A673 (cell line): ENCODE measurements around the gene CNNM4. TPM values are rescaled to one million over a fixed set of nuclear protein-coding genes. Genes with fewer than 3 reads are reported as not detected.

Experiments
- BruUV-seq: library from RNA; stranded (reverse); fragments of 400-500 nt; replicated peaks from 2 replicates; lab custom pipeline; 2021; lab: Mats Ljungman, UMichigan
- CTCF ChIA-PET: fragments of 300-600 bp; sonication (Branson Sonifier 250); formaldehyde crosslinking; loops from one replicate; lab custom pipeline; 2022; ENCODE audit warnings: antibody characterized with exemption; lab: Charles Lee
- POLR2A ChIA-PET: fragments of 300-600 bp; sonication (Branson Sonifier 250); formaldehyde crosslinking; loops from one replicate; lab custom pipeline; 2022; ENCODE audit warnings: antibody characterized with exemption; ENCODE audit not compliant: low non-redundant PET; lab: Charles Lee
- DNase-seq: peaks from one replicate; pipeline ENCODE4 v3.0.0-alpha.2; 2015; ENCODE audit warnings: low spot score
- H3K27ac ChIP-seq: fragments of 200-600 bp; sonication (generic); 2 replicates; pipeline ENCODE4 v1.5.1; 2016; ENCODE audit warnings: mixed run types, low read depth, mild to moderate bottlenecking, mixed read lengths, antibody characterized with exemption, low read length; ENCODE audit not compliant: poor library complexity, severe bottlenecking
- H3K27me3 ChIP-seq: fragments of 200-600 bp; sonication (generic); replicated peaks from 2 replicates; pipeline ENCODE4 v1.6.1; 2017; ENCODE audit warnings: mixed run types, low read depth, mild to moderate bottlenecking, mixed read lengths, antibody characterized with exemption, low read length; ENCODE audit not compliant: insufficient read depth, poor library complexity
- H3K36me3 ChIP-seq: fragments of 200-600 bp; sonication (generic); 2 replicates; pipeline ENCODE4 v1.6.1; 2016; ENCODE audit warnings: mixed run types, mild to moderate bottlenecking, mixed read lengths, antibody characterized with exemption, low read length; ENCODE audit not compliant: insufficient read depth, poor library complexity, severe bottlenecking
- H3K4me1 ChIP-seq: fragments of 200-600 bp; sonication (generic); 2 replicates; pipeline ENCODE4 v1.6.1; 2017; ENCODE audit warnings: mixed run types, mild to moderate bottlenecking, mixed read lengths, antibody characterized with exemption, low read length; ENCODE audit not compliant: insufficient read depth, poor library complexity, severe bottlenecking
- H3K4me3 ChIP-seq: fragments of 200-600 bp; sonication (generic); 2 replicates; pipeline ENCODE4 v1.5.1; 2016; ENCODE audit warnings: low read depth, mixed run types, mild to moderate bottlenecking, mixed read lengths, low read length; ENCODE audit not compliant: poor library complexity, severe bottlenecking
- H3K9me3 ChIP-seq: fragments of 200-600 bp; sonication (generic); 2 replicates; pipeline ENCODE4 v1.6.1; 2016; ENCODE audit warnings: mixed run types, low read depth, mild to moderate bottlenecking, mixed read lengths, antibody characterized with exemption, low read length; ENCODE audit not compliant: poor library complexity, severe bottlenecking
- EZH2 ChIP-seq: fragments of 200-600 bp; sonication (generic); IDR thresholded peaks from 2 replicates; pipeline ENCODE4 v1.6.1; 2017; ENCODE audit warnings: borderline replicate concordance, low read depth, mild to moderate bottlenecking, mixed read lengths, antibody characterized with exemption, low read length; ENCODE audit not compliant: poor library complexity, severe bottlenecking
- intact Hi-C: fragments of 100-400 bp; cut with micrococcal nuclease; formaldehyde crosslinking; loops from one replicate; pipeline ENCODE4 v1.10.0; 2022; ENCODE audit not compliant: unreplicated experiment
- total RNA-seq: library from RNA; stranded (reverse); gene quantifications from 2 replicates; pipeline ENCODE4 v1.2.3, GENCODE V29; 2021
- TF ChIP-seq, protein P1 (sequence below): fragments of 300-800, 200-600 bp; sonication (generic); conservative IDR thresholded peaks from 2 replicates; pipeline ENCODE4 v1.5.1; 2017; ENCODE audit warnings: low read depth, mild to moderate bottlenecking, antibody characterized with exemption, low read length, moderate library complexity, mixed read lengths

The CNNM4 gene
- total RNA-seq, 1 experiment from 2014 or later, result 16.3 TPM

DNA sequence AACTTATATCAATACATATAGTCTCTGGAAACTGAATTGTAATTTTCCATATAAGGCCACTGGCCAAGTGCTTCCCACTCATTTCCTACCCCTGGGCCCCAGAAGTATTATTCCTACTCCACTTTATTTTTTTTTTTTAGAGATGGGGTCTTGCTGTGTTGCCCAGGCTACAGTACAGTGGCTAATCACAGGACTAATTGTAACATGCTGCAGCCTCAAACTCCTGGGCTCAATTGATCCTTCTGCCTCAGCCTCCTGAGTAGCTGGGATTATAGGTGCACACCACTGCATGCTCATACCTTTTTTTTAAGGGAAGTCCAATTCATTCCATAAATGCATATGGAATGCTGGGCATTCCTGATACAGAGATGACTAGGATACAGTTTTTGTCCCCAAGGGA, 6.4 kb upstream of the CNNM4 start:
- no peaks in the 10 kb centered on the region for H3K27me3 ChIP-seq
- no peak overlapping the region for H3K4me3 ChIP-seq
- no peaks in the 10 kb centered on the region for H3K4me1 ChIP-seq
- no peaks in the 10 kb centered on the region for H3K36me3 ChIP-seq
- POLR2A ChIA-PET, result no interaction called here
- DNase-seq, result no peak
- CTCF ChIA-PET, result no interaction called here
- intact Hi-C loops, result no loop called here
- TF ChIP-seq, protein P1, sequence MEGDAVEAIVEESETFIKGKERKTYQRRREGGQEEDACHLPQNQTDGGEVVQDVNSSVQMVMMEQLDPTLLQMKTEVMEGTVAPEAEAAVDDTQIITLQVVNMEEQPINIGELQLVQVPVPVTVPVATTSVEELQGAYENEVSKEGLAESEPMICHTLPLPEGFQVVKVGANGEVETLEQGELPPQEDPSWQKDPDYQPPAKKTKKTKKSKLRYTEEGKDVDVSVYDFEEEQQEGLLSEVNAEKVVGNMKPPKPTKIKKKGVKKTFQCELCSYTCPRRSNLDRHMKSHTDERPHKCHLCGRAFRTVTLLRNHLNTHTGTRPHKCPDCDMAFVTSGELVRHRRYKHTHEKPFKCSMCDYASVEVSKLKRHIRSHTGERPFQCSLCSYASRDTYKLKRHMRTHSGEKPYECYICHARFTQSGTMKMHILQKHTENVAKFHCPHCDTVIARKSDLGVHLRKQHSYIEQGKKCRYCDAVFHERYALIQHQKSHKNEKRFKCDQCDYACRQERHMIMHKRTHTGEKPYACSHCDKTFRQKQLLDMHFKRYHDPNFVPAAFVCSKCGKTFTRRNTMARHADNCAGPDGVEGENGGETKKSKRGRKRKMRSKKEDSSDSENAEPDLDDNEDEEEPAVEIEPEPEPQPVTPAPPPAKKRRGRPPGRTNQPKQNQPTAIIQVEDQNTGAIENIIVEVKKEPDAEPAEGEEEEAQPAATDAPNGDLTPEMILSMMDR, result no peak
- TF ChIP-seq EZH2, result no peak
- no peaks in the 10 kb centered on the region for H3K9me3 ChIP-seq
- H3K27ac ChIP-seq, result no peak overlapping the region
- no TSS peak for BruUV-seq

DNA sequence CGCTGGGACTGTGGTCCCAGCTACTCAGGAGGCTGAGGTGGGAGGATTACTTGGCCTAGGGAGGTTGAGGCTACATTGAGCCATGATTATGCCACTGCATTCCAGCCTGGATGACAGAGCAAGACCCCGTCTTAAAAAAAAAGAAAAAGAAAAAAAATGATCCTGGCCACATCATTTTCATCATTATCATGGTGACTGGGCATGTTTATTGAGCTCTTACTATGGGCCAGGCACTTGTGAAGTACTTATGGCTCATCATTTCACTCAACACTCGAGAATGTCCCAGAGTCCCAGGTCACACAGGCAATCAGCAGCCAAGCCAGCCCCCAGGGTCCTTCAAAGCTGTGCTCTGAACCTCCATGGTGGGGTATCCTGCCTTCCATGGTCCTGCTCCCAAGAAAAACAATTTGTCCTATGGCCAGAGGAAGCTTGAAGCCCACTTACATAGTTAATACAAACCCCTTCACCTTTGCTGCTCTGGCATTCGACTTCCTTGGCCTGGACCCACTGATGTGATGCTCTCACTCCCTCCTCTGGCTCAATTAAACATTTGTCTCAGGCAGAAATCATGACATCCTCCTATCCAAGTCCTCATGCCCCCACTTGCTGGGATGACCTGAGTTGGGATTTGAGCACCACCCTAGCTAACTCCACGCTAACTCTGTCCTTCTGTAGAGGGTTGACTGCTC, 3.8 kb upstream of the CNNM4 start:
- intact Hi-C loops, result no loop called here
- ChIA-PET CTCF (no interaction called here), POLR2A (no interaction called here)
- BruUV-seq, result no TSS peak
- no peaks in the 10 kb centered on the region for H3K36me3 ChIP-seq
- no peak for DNase-seq
- no peak overlapping the region for H3K4me3 ChIP-seq
- no peak for TF ChIP-seq EZH2
- TF ChIP-seq, protein P1, result no peak
- H3K4me1 ChIP-seq, result peaks cover 12% of the 10 kb centered on the region
- no peak overlapping the region for H3K27ac ChIP-seq
- H3K9me3 ChIP-seq, result no peaks in the 10 kb centered on the region
- no peaks in the 10 kb centered on the region for H3K27me3 ChIP-seq

DNA sequence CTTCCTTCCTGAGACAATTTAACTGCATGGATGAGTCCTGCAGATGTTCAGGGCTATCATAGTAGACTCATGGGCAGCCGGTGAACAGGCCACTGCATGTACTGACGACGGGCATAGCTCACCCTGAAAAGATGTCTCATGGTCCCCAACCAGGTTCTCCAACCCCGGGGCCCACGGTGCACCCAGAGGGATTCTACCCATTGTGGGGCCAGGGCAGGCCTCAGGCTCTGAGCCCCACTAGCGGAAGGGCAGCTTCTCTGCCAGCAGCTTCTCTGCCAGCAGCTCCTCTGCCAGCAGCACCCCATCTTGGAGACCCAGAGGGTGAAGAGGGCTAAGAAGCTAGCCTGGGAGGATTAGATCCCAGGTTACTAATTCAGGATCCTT, 3.2 kb upstream of the CNNM4 start:
- DNase-seq, result no peak
- Histone ChIP-seq H3K4me3 (no peak overlapping the region), H3K27me3 (no peaks in the 10 kb centered on the region), H3K4me1 (peaks cover 16% of the 10 kb centered on the region), H3K36me3 (no peaks in the 10 kb centered on the region), H3K27ac (no peak overlapping the region), H3K9me3 (no peaks in the 10 kb centered on the region)
- intact Hi-C loops, result no loop called here
- no TSS peak for BruUV-seq
- CTCF ChIA-PET, result no interaction called here
- TF ChIP-seq EZH2, result no peak
- TF ChIP-seq, protein P1, result no peak
- POLR2A ChIA-PET, result no interaction called here
